Gastroesophageal sphincter (tissue), 4 donors: ENCODE results near the gene CLPTM1L. TPM values are rescaled to one million over a fixed set of nuclear protein-coding genes. Genes with fewer than 3 reads are reported as not detected.

Experiments
- ATAC-seq: fragments of 150-250 bp; one replicate; pipeline ENCODE4 v1.9.1; 2016; ENCODE audit warnings: mild to moderate bottlenecking, moderate library complexity
- H3K27ac ChIP-seq, 4 donors: fragments of 200-600 bp; sonication (generic) in 3 of 4; 1 replicate in 3 of 4; 2 replicates in 1 of 4; pipeline ENCODE4 v1.5.1; 2016 to 2019
- H3K27me3 ChIP-seq: fragments of 200-600 bp; sonication (generic); one replicate; pipeline ENCODE4 v1.5.1; 2019
- H3K36me3 ChIP-seq, 2 donors: fragments of 200-600 bp; sonication (generic); one replicate each; pipeline ENCODE4 v1.5.1; 2019; ENCODE audit warnings: control low read depth in 1 of 2
- H3K4me1 ChIP-seq, 3 donors: fragments of 200-600 bp; sonication (generic); 1 replicate in 2 of 3; 2 replicates in 1 of 3; pipeline ENCODE4 v1.5.1; 2016 to 2019; ENCODE audit warnings: control low read depth in 2 of 3
- H3K4me3 ChIP-seq, 2 donors: fragments of 200-600 bp; sonication (generic); one replicate each; pipeline ENCODE4 v1.5.1; 2019; ENCODE audit warnings: mild to moderate bottlenecking in 1 of 2, moderate library complexity in 1 of 2
- H3K9me3 ChIP-seq, 3 donors: fragments of 200-600 bp; sonication (generic); one replicate each; pipeline ENCODE4 v1.5.1; 2017 to 2019; ENCODE audit warnings: control low read depth in 2 of 3
- CTCF ChIP-seq, 4 experiments: fragments of 200-600 bp in 2 of 4; fragments of 450-650 bp in 2 of 4; sonication (generic) in 1 of 4; IDR thresholded peaks; one replicate each; pipeline ENCODE4 v1.5.1; 2017 to 2019; ENCODE audit warnings: antibody characterized with exemption in 4 of 4, mild to moderate bottlenecking in 2 of 4, moderate library complexity in 2 of 4
- EP300 ChIP-seq: sonication (generic); formaldehyde crosslinking; IDR thresholded peaks from one replicate; pipeline ENCODE4 v1.6.1; 2017; ENCODE audit warnings: antibody characterized with exemption, mild to moderate bottlenecking
- POLR2A ChIP-seq, 2 donors: fragments of 450-650 bp; IDR thresholded peaks; one replicate each; pipeline ENCODE4 v1.6.1; 2017; ENCODE audit warnings: antibody characterized with exemption in 2 of 2, mild to moderate bottlenecking in 2 of 2, moderate library complexity in 1 of 2
- POLR2AphosphoS5 ChIP-seq: sonication (generic); formaldehyde crosslinking; IDR thresholded peaks from one replicate; pipeline ENCODE4 v1.6.1; 2017; ENCODE audit warnings: antibody characterized with exemption
- WGBS, 2 donors: methylation state at CpG; one replicate each; pipeline ENCODE4 v1.1.5; 2018; ENCODE audit warnings: low coverage in 1 of 2; 5-methylcytosine and 5-hydroxymethylcytosine counted together
- total RNA-seq, 4 donors: library from RNA; depleted of rRNA; stranded (reverse); fragments of >200 nt; gene quantifications; one replicate each; pipeline ENCODE4 v1.1.0, GENCODE V29; 2016

Gene CLPTM1L
- total RNA-seq, 4 donors from 2014 or later: 83.9 to 131 (median 92.2) TPM

DNA sequence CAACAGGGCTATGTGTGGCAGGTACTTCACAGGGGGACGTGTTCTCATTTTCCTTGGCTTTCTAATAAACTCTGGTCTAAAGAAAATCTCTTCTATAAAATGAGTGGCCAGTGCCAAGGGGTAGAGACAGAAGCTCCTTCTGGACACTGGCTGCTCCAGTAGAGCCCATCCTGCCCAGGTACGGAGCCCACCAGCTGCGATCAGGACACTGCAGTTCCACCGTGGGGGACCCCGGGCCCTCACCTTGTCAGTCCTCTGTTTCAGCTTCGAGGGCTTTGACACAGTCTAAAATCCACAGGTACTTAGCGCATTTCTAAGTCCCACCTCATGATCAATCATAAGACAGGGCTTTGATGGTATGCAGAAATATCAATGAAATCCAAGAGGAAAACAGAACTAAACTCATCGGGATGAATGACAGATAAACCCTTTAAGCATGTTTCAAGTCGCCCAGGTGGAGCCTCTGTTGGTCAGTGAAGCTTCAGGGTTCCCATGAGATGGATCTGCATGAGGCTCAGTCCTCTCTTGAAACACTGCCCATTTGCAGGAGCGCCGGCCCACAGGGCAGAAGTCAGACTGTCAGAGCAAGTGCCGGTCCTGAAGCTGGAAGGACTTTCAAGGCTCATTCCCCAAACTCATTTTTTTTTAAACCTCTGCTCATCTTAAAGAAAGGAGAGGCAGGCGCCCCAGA is 29.7 kb downstream of the CLPTM1L start:
- Histone ChIP-seq H3K9me3 (no peaks in the 10 kb centered on the region), H3K36me3 (peaks cover 0 to 28% of the 10 kb centered on the region in 2 donors), H3K27me3 (peaks cover 18% of the 10 kb centered on the region), H3K4me1 (peaks cover 0 to 17% (median 7%) of the 10 kb centered on the region in 3 donors), H3K27ac (no peak overlapping the region), H3K4me3 (no peak overlapping the region)
- WGBS, 2 donors: 80 to 86% methylated on average over 2 to 3 of the region's 13 CpGs
- ATAC-seq: no peak
- TF ChIP-seq EP300: no peak
- no peak for TF ChIP-seq POLR2AphosphoS5
- no peak for TF ChIP-seq POLR2A (IDR thresholded peaks at IDR 0.05)
- no peak for TF ChIP-seq CTCF (IDR thresholded peaks at IDR 0.05)

- peaks cover 0 to 17% (median 7%) of the 10 kb centered on the region in 3 donors for H3K4me1 ChIP-seq
- no peaks in the 10 kb centered on the region for H3K9me3 ChIP-seq
- 90 to 93% methylated on average over 2 of the region's 13 CpGs for WGBS, 2 donors
- no peak overlapping the region for H3K4me3 ChIP-seq
- peaks cover 0 to 22% of the 10 kb centered on the region in 2 donors for H3K36me3 ChIP-seq
- no peak overlapping the region for H3K27ac ChIP-seq
- peaks cover 24% of the 10 kb centered on the region for H3K27me3 ChIP-seq
- TF ChIP-seq POLR2AphosphoS5 (no peak), EP300 (no peak), POLR2A (IDR thresholded peaks at IDR 0.05) (no peak), CTCF (IDR thresholded peaks at IDR 0.05) (no peak)
- ATAC-seq: no peak
Measured at GRCh38 chr5:1314564-1314982, 30.3 kb downstream of the CLPTM1L start.

DNA sequence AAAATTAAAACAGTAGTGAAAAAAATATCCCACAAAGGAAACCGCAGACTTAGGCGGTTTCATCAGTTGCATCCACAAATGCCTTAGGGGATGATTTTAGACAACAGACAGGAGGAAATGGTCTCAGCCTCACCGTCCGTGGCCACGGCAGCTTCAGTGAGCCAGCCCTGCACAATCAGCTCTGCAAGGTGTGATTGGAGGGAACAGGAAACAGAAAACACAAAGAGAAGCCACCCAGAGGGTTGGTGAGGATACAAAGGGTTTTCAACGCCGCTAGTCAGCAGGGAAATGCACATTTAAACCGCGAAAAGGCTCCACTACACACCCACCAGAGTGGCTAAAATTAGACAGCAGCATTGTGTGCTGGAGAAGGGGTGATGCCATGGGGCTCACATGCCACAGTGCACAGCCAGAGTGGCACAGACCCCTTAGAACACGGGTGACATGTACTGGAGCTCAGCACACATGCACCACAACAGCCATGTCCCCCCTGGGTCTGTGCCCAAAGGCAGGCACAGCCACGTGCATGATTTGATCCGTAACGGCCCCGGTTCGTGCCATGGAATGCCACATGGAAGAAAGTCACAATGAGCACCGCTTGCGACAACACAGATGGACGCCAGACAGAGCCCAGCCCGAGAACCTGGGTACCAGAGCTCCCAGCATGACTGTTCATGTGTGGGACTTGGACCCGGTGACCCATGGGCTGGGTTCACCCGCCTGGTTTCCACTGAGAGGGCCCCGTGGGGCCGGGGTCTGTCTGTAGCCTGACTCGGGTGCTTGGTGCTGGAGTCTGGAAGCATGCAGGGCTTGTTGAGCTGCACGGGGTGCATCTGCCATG is 31.7 kb downstream of the CLPTM1L start:
- no peak for ATAC-seq
- Histone ChIP-seq H3K27me3 (peaks cover 28% of the 10 kb centered on the region), H3K4me1 (peaks cover 0 to 17% (median 7%) of the 10 kb centered on the region in 3 donors), H3K9me3 (no peaks in the 10 kb centered on the region), H3K36me3 (peaks cover 0 to 8% of the 10 kb centered on the region in 2 donors), H3K27ac (no peak overlapping the region), H3K4me3 (no peak overlapping the region)
- TF ChIP-seq POLR2AphosphoS5 (no peak), EP300 (no peak), CTCF (IDR thresholded peaks at IDR 0.05) (no peak), POLR2A (IDR thresholded peaks at IDR 0.05) (no peak)
- WGBS, 2 donors: 58 to 72% methylated on average over 9 of the region's 25 CpGs

DNA sequence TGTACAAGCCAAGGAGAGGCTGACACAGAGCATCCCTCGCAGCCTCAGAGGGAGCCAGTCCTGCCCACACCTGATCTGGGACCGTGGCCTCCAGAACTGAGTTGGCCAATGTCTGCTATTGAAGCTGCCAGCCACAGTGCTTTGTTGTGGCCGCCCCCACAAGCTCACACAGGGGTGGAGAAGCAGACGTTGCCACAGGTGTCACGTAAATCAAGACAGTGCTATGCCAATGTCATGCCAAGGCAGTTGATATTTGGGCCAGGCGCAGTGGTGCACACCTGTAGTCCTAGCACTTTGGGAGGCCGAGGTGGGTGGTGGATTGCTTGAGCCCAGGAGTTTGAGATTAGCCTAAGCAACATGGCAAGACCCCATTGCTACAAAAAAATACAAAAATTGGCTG is 32.7 kb downstream of the CLPTM1L start:
- Histone ChIP-seq H3K4me1 (peaks cover 0 to 17% (median 7%) of the 10 kb centered on the region in 3 donors), H3K27ac (no peak overlapping the region), H3K4me3 (no peak overlapping the region), H3K36me3 (no peaks in the 10 kb centered on the region), H3K27me3 (peaks cover 28% of the 10 kb centered on the region), H3K9me3 (no peaks in the 10 kb centered on the region)
- WGBS, 2 donors: 92% methylated on average over 2 of the region's 7 CpGs; no CpG with 5 or more reads in 1 of the 2 donors
- no peak for ATAC-seq
- TF ChIP-seq EP300 (no peak), CTCF (IDR thresholded peaks at IDR 0.05) (no peak), POLR2AphosphoS5 (no peak), POLR2A (IDR thresholded peaks at IDR 0.05) (no peak)
